HG02884 (cell line): Measurements from ENCODE around the gene OR4E1.
"Not testable (repeated sequence)": the region's sequence is repeated elsewhere in the genome, so short reads cannot be mapped to it uniquely, and the experiment has no call there.

ENCODE experiments used
- ATAC-seq: cut with Tn5 transposase; IDR thresholded peaks from one replicate; pipeline ENCODE4 v1.9.1; 2021; ENCODE audit warnings: mild to moderate bottlenecking, moderate library complexity; ENCODE audit not compliant: unreplicated experiment

OR4E1 gene

GRCh38 chr14:21654215-21654614 lies 19.4 kb downstream of the OR4E1 start:
- ATAC-seq, result no peak

DNA sequence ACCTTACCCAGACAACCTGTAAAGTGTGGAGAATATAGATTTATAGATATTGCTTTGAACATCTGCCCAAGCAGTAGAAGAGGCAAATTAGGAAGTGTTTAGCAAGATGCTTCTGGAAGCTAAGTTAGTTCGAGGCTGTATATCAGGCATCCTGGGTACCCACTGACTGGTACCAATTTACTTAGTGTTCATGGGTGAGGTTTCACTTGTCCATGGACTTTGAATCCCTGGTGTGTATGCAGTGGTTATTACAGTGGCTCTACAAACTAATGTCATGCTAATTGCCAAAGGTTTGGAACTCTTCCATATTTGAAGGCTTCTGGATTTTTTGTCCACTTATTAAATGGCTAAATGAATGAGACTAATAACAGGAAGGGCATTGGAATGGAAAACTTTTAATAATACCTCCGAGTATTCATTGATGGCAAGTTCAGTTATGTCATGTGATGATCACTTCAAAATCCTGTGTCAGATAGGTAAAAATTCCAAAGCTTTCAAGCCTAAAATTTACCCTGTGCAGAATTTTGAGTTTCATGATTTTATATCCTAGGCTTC lies 20.2 kb downstream of the OR4E1 start, which contains the start of gene OR4E2:
Gene OR4E2 (plus strand): TSS at position 505 of the 555 bp plus-strand sequence. CDS start 11,248 bp downstream, outside the sequence.
- no peak for ATAC-seq

DNA sequence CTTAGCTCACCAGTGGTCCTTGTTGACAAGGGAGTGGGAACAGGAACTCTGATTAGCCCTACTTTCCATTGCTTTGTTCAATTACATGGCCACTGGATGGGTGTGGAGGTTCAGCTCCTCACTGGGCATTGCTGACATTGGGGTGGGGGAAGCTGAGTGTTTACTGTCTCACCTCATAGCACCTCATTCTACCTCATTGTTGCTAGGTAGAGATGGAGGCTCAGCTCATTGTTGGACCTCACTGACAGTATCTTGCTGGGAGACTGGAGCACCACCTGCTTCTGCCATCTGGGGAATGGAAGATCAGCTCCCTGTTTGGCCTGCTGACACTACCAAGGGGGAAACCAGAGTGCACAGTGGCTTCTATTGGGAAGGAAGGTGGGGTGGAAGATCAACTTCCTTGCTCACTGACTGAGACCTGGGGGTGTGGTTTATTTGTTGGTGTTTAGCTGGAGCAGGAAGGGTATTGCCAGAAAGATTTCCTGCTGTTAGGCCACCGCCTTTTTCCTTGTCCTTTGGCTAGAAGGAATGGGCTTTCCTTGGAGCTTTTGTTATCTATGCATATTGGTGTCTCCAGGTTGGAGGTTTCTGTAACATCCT lies 21.3 kb downstream of the OR4E1 start:
- ATAC-seq, result no peak

GRCh38 chr14:21647380-21647779 lies 26.2 kb downstream of the OR4E1 start:
- no peak for ATAC-seq

GRCh38 chr14:21643407-21643806 lies 30.2 kb downstream of the OR4E1 start:
- no peak for ATAC-seq

DNA sequence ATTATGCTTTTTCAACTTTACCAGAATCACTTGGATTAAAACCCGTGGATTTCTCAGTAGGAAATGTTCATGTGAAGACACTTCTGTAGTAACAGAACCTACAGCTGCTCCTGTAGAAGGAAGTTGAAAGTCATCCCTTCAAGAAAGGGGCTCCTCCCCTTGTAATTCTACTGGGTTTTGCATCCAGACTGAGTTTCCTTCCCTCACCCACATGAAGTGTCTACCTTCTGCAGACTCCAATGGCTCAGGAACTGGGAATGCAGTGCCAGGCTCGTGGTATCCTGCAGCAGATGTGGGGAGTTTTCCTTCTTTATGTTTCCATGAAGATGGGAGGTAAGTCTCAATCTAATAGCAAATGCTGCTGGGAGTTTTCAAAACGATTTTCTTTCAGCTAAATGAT lies 30.9 kb downstream of the OR4E1 start:
- no peak for ATAC-seq

DNA sequence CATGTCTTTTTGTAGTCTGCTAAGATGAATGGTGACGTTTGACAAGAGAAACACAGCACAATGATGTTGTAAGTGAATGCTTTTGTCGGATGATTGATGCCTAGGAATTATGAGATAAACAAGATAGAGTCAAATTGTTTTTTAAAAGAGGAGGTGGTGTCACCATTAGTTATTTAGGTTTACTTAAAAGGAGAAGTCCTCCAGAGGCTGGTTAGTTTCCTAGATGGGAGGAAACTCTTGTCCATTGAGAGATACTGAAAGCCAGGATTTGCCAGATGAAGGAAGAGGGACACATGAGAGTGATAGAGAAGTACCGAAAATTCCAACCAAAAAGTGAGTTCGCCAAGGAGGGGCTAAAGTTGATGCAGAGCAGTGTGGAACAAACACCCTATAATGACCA lies 38.8 kb downstream of the OR4E1 start, which contains the start of gene OR10G2:
Gene OR10G2 (minus strand): TSS at position 101 of the 400 bp plus-strand sequence. CDS start 98 bp downstream, at position 3.
- ATAC-seq, result no peak

GRCh38 chr14:21631084-21631483 lies 42.5 kb downstream of the OR4E1 start:
- ATAC-seq, result no peak

- ATAC-seq, result not testable (repeated sequence)
These were observed 43.1 kb downstream of the OR4E1 start for GRCh38 chr14:21630503-21630902.

DNA sequence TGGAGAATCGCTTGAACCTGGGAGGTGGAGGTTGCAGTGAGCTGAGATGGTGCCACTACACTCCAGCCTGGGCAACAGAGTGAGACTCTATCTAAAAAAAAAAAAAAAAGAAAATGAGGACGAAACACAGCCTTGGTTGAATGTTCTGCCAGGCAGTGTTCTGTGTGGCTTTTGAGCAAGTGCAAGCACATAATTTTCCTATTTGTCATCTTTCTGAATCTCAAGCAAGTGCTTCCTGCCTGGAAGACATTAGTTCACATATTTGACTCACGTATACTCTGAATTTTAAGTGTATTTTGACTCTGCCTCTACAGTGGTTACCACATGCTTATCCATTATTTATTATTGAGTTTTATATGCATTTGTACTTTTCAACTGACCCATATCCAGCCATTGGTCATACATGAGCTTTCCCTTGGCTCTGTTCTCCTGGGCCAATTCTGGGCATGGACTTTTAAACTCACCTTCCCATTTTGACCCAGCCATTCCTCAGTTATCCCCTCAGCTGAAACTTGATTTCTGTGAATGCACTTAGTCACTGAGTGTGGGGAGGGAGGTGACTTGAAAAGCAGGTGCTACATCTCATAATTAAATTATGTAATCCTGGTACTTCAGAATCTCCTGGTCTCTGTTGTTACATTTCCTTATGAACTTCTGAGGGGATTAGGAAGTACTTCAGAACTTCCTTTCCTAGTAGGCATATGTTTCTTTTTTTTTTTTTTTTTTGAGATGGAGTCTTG lies 47.0 kb downstream of the OR4E1 start:
- ATAC-seq, result no peak
